ENCODE data around the gene NT5DC1.

DNA sequence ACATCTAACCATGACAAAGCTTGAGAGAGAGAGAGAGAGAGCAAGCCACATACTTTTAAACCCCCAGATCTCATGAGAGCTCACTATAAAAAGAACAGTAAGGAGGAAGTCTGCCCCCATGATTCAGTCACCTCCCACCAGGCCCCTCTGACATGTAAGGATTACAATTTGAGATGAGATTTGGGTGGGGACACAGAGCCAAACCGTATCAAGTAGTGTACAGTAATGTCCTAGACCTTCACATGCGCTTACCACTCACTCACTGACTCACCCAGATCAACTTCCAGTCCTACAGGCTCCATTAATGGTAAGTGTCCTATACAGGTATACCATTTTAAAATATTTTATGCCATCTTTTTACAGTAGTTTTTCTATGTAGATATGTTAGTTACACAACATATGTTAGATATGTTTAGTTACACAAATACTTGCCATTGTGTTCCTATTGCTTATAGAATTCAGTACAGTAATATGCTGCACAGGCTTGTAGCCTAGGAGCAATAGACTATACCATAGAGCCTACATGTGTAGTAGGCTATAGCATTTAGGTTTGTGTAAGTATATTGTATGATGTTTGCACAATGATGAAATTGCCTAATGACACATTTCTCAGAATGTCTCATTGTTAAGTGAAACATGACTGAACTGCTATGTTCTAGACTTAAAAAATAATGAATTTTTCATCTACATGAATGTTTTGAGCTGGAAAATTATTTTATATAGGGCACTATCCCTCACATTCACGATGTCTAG lies 167.4 kb downstream of the NT5DC1 start:
- TF ChIP-seq CTCF (IDR thresholded peaks at IDR 0.05) = no peak
- TF ChIP-seq EP300 (IDR thresholded peaks at IDR 0.05) = no peak
- TF ChIP-seq POLR2A (IDR thresholded peaks at IDR 0.05) = no peak
